NCI-H82 treated with DMSO at 0.1 percent for 48 hours (cell line): ENCODE results near the gene MARCKSL1.
"Not testable (repeated sequence)": the region's sequence is repeated elsewhere in the genome, so short reads cannot be mapped to it uniquely, and the experiment has no call there.

Source experiments
- DNase-seq: peaks from one replicate; lab custom pipeline; 2025; ENCODE audit not compliant: unreplicated experiment; lab: John Stamatoyannopoulos, UW

Gene MARCKSL1

GRCh38 chr1:32335790-32336590 lies at the start of gene MARCKSL1:
Gene MARCKSL1, minus strand, starts transcription at chr1:32336233. Its CDS starts 200 bp downstream, at chr1:32336033.
- DNase-seq = peak; percentile 66

GRCh38 chr1:32380057-32380456 lies 44.0 kb upstream of the MARCKSL1 start:
- DNase-seq = no peak

GRCh38 chr1:32377541-32378220 lies 41.6 kb upstream of the MARCKSL1 start:
- DNase-seq = no peak

GRCh38 chr1:32376199-32376598 lies 40.2 kb upstream of the MARCKSL1 start:
- DNase-seq = no peak

- DNase-seq = no peak
Observed at GRCh38 chr1:32373996-32374592, 38.1 kb upstream of the MARCKSL1 start.

GRCh38 chr1:32372149-32372756 lies 36.2 kb upstream of the MARCKSL1 start:
- no peak for DNase-seq

GRCh38 chr1:32367912-32368635 lies 32.0 kb upstream of the MARCKSL1 start:
- DNase-seq = no peak

- no peak for DNase-seq
Observed at GRCh38 chr1:32365445-32365844, 29.4 kb upstream of the MARCKSL1 start.

GRCh38 chr1:32364836-32365235 lies 28.8 kb upstream of the MARCKSL1 start:
- no peak for DNase-seq

- DNase-seq = no peak
Observed at GRCh38 chr1:32363713-32364112, 27.7 kb upstream of the MARCKSL1 start.

- no peak for DNase-seq
Observed at GRCh38 chr1:32362474-32363313, 26.7 kb upstream of the MARCKSL1 start, which contains the start of the genes FAM229A and TSSK3. Gene FAM229A, minus strand, starts transcription at chr1:32362485. Its CDS starts 394 bp downstream, at chr1:32362091. Gene TSSK3, plus strand, starts transcription at chr1:32362539. Its CDS starts 163 bp downstream, at chr1:32362702.

GRCh38 chr1:32361674-32362473 lies 25.8 kb upstream of the MARCKSL1 start:
- DNase-seq = no peak

- no peak for DNase-seq
Observed at GRCh38 chr1:32361308-32361673, 25.3 kb upstream of the MARCKSL1 start.

GRCh38 chr1:32358435-32358834 lies 22.4 kb upstream of the MARCKSL1 start:
- DNase-seq = no peak

GRCh38 chr1:32357614-32358013 lies 21.6 kb upstream of the MARCKSL1 start:
- no peak for DNase-seq

GRCh38 chr1:32356478-32356877 lies 20.4 kb upstream of the MARCKSL1 start:
- DNase-seq = no peak

- DNase-seq = not testable (repeated sequence)
Observed at GRCh38 chr1:32355778-32356177, 19.7 kb upstream of the MARCKSL1 start.

- no peak for DNase-seq
Observed at GRCh38 chr1:32353886-32354570, 18.0 kb upstream of the MARCKSL1 start.
